Frontal cortex (tissue), 4 donors: ENCODE results near the gene SCN1B. TPM values are rescaled to one million over a fixed set of nuclear protein-coding genes. Genes with fewer than 3 reads are reported as not detected.
A peak's percentile ranks its signal among the peaks of the same experiment; 100 is the strongest.
"Not testable (repeated sequence)": the region's sequence is repeated elsewhere in the genome, so short reads cannot be mapped to it uniquely, and the experiment has no call there.

Experiments
- DNase-seq, 2 donors: peaks; one replicate each; pipeline ENCODE4 v3.0.0; 2012; ENCODE audit warnings: low spot score in 2 of 2
- FAIRE-seq: peaks from 2 replicates; lab custom pipeline; 2012; peaks lifted over from hg19 to GRCh38; lab: Jason Lieb, UNC
- total RNA-seq: library from RNA; depleted of rRNA; stranded (reverse); fragments of >200 nt; gene quantifications from one replicate; pipeline ENCODE4 v1.2.3, GENCODE V29; 2014
- donor health status: control.
- donor health status: control.
- donor health status: control.

The SCN1B gene
- total RNA-seq, 1 donor from 2014 or later = 0.82 TPM

- FAIRE-seq (no peak), DNase-seq (no peak)
These were observed 30.0 kb upstream of the SCN1B start for GRCh38 chr19:35000338-35000646.

- FAIRE-seq = no peak
- DNase-seq = peak; percentile 52 to 58
These were observed 29.4 kb upstream of the SCN1B start for GRCh38 chr19:35000647-35001501.

GRCh38 chr19:35002037-35002535 lies 28.2 kb upstream of the SCN1B start:
- DNase-seq = no peak
- FAIRE-seq = no peak

GRCh38 chr19:35004517-35005255 lies 25.6 kb upstream of the SCN1B start:
- DNase-seq (no peak), FAIRE-seq (no peak)

GRCh38 chr19:35005256-35005977 lies 24.9 kb upstream of the SCN1B start:
- FAIRE-seq = no peak
- no peak for DNase-seq

GRCh38 chr19:35006007-35006341 lies 24.3 kb upstream of the SCN1B start:
- not testable (repeated sequence) for FAIRE-seq, DNase-seq

- no peak for DNase-seq
- no peak for FAIRE-seq
These were observed 23.8 kb upstream of the SCN1B start for GRCh38 chr19:35006342-35006998.

GRCh38 chr19:35006999-35007365 lies 23.3 kb upstream of the SCN1B start:
- no peak for DNase-seq
- FAIRE-seq = no peak

GRCh38 chr19:35007427-35007826 lies 22.8 kb upstream of the SCN1B start:
- DNase-seq, FAIRE-seq: not testable (repeated sequence)

GRCh38 chr19:35008891-35009341 lies 21.4 kb upstream of the SCN1B start:
- DNase-seq (no peak), FAIRE-seq (no peak)

GRCh38 chr19:35009424-35010415 lies 20.6 kb upstream of the SCN1B start:
- DNase-seq (no peak), FAIRE-seq (no peak)

GRCh38 chr19:35011091-35011689 lies 19.1 kb upstream of the SCN1B start:
- DNase-seq (no peak), FAIRE-seq (no peak)

- no peak for DNase-seq
- no peak for FAIRE-seq
These were observed 18.3 kb upstream of the SCN1B start for GRCh38 chr19:35011737-35012682.

GRCh38 chr19:35013041-35013819 lies 17.0 kb upstream of the SCN1B start:
- FAIRE-seq (no peak), DNase-seq (peak; percentile 75 to 85)

GRCh38 chr19:35013820-35014754 lies 16.2 kb upstream of the SCN1B start:
- DNase-seq (no peak), FAIRE-seq (no peak)
